IMR-90 (cell line): ENCODE results near the gene ASXL2. TPM values are rescaled to one million over a fixed set of nuclear protein-coding genes. Genes with fewer than 3 reads are reported as not detected.
A peak's percentile ranks its signal among the peaks of the same experiment; 100 is the strongest.

Experiments used
- ATAC-seq: fragments of 200-7000 bp; cut with Tn5 transposase; 2 replicates; pipeline ENCODE4 v1.9.1; 2020; ENCODE audit warnings: low read depth, mild to moderate bottlenecking, moderate library complexity
- BruUV-seq: library from RNA; stranded (reverse); fragments of 400-500 nt; replicated peaks from 2 replicates; lab custom pipeline; 2021; lab: Mats Ljungman, UMichigan
- CTCF ChIA-PET: fragments of 300-600 bp; formaldehyde crosslinking; extraction: SDS; loops from one replicate; lab custom pipeline; 2021; ENCODE audit warnings: antibody characterized with exemption; lab: Yijun Ruan, JAX
- POLR2A ChIA-PET: fragments of 300-600 bp; sonication (Branson Sonifier 250); formaldehyde crosslinking; loops from one replicate; lab custom pipeline; 2022; ENCODE audit warnings: antibody characterized with exemption; ENCODE audit not compliant: unreplicated experiment; lab: Charles Lee
- DNase-seq: peaks from one replicate; pipeline ENCODE4 v3.0.0; 2013
- H2AFZ ChIP-seq: replicated peaks from 2 replicates; pipeline ENCODE3; 2013; ENCODE audit warnings: low read length, mild to moderate bottlenecking; ENCODE audit not compliant: poor library complexity
- H2AK5ac ChIP-seq: 2 replicates; pipeline ENCODE4 v1.6.1; 2013; ENCODE audit warnings: low read depth, low read length, inconsistent platforms
- H2AK9ac ChIP-seq: replicated peaks from 2 replicates; pipeline ENCODE3; 2013; ENCODE audit warnings: mild to moderate bottlenecking, low read depth, low read length, moderate library complexity; ENCODE audit not compliant: poor library complexity
- H2BK120ac ChIP-seq: 2 replicates; pipeline ENCODE4 v1.6.1; 2013; ENCODE audit warnings: low read depth, low read length, inconsistent platforms
- H2BK15ac ChIP-seq: 3 replicates; pipeline ENCODE4 v1.6.1; 2013; ENCODE audit warnings: low read depth, low read length, inconsistent platforms
- H2BK20ac ChIP-seq: 2 replicates; pipeline ENCODE4 v1.6.1; 2013; ENCODE audit warnings: low read depth, mild to moderate bottlenecking, inconsistent platforms, low read length, moderate library complexity
- H2BK5ac ChIP-seq: 2 replicates; pipeline ENCODE4 v1.6.1; 2013; ENCODE audit warnings: mild to moderate bottlenecking, low read depth, low read length, inconsistent platforms; ENCODE audit not compliant: poor library complexity, severe bottlenecking
- H3K14ac ChIP-seq: replicated peaks from 2 replicates; pipeline ENCODE4 v1.6.1; 2013; ENCODE audit warnings: low read depth, low read length, inconsistent platforms
- H3K18ac ChIP-seq: 2 replicates; pipeline ENCODE4 v1.6.1; 2013; ENCODE audit warnings: low read depth, low read length, control low read depth
- H3K23ac ChIP-seq: 2 replicates; pipeline ENCODE4 v1.6.1; 2013; ENCODE audit warnings: low read depth, low read length, inconsistent platforms
- H3K27ac ChIP-seq: 2 replicates; pipeline ENCODE4 v1.5.1; 2013; ENCODE audit warnings: mild to moderate bottlenecking, control low read depth, low read length; ENCODE audit not compliant: insufficient read depth
- H3K27me3 ChIP-seq: 2 replicates; pipeline ENCODE4 v1.6.1; 2013; ENCODE audit warnings: low read length; ENCODE audit not compliant: control insufficient read depth, insufficient read depth
- H3K36me3 ChIP-seq: 2 replicates; pipeline ENCODE4 v1.6.1; 2013; ENCODE audit warnings: low read length, mixed read lengths; ENCODE audit not compliant: control insufficient read depth, insufficient read depth
- H3K4ac ChIP-seq: 2 replicates; pipeline ENCODE4 v1.6.1; 2013; ENCODE audit warnings: low read depth, low read length, inconsistent platforms
- H3K4me1 ChIP-seq: 2 replicates; pipeline ENCODE4 v1.6.1; 2013; ENCODE audit warnings: low read length, mixed read lengths; ENCODE audit not compliant: control insufficient read depth, insufficient read depth
- H3K4me2 ChIP-seq: 2 replicates; pipeline ENCODE4 v1.6.1; 2013; ENCODE audit warnings: low read depth, mild to moderate bottlenecking, control low read depth, low read length, moderate library complexity
- H3K4me3 ChIP-seq: 2 replicates; pipeline ENCODE4 v1.5.1; 2013; ENCODE audit warnings: low read depth, mild to moderate bottlenecking, control low read depth, low read length, moderate library complexity; ENCODE audit not compliant: insufficient read depth
- H3K56ac ChIP-seq: 2 replicates; pipeline ENCODE4 v1.6.1; 2013; ENCODE audit warnings: low read length, inconsistent platforms; ENCODE audit not compliant: insufficient read depth; ENCODE audit errors: extremely low read depth
- H3K79me1 ChIP-seq, 2 experiments: 2 replicates each; pipeline ENCODE4 v1.6.1; 2013; ENCODE audit warnings: low read length in 2 of 2, inconsistent platforms in 1 of 2, low read depth in 1 of 2
- H3K9ac ChIP-seq: 2 replicates; pipeline ENCODE4 v1.6.1; 2013; ENCODE audit warnings: low read depth, low read length, control low read depth
- H3K9me1 ChIP-seq: 2 replicates; pipeline ENCODE4 v1.6.1; 2013; ENCODE audit warnings: low read length, inconsistent platforms; ENCODE audit not compliant: insufficient read depth
- H3K9me3 ChIP-seq: 2 replicates; pipeline ENCODE4 v1.6.1; 2013; ENCODE audit warnings: low read length; ENCODE audit not compliant: control insufficient read depth, insufficient read depth
- H4K20me1 ChIP-seq: 2 replicates; pipeline ENCODE4 v1.6.1; 2013; ENCODE audit warnings: low read length, inconsistent platforms; ENCODE audit not compliant: insufficient read depth
- H4K5ac ChIP-seq: 2 replicates; pipeline ENCODE4 v1.6.1; 2013; ENCODE audit warnings: mild to moderate bottlenecking, low read depth, low read length, control low read depth
- H4K8ac ChIP-seq, 2 experiments: 2 replicates each; pipeline ENCODE4 v1.6.1; 2013; ENCODE audit warnings: low read depth in 2 of 2, low read length in 2 of 2, control low read depth in 1 of 2, inconsistent platforms in 1 of 2
- H4K91ac ChIP-seq: 2 replicates; pipeline ENCODE4 v1.6.1; 2013; ENCODE audit warnings: low read depth, low read length, inconsistent platforms; ENCODE audit not compliant: insufficient read depth
- BHLHE40 ChIP-seq: fragments of 150-350 bp; IDR thresholded peaks from 2 replicates; pipeline ENCODE4 v1.6.1; 2016; ENCODE audit warnings: mild to moderate bottlenecking, low read depth, low read length
- CEBPB ChIP-seq: IDR thresholded peaks from 2 replicates; pipeline ENCODE4 v1.6.1; 2012; ENCODE audit warnings: low read depth, low read length, improper control_type of control experiment
- CHD1 ChIP-seq: IDR thresholded peaks from 2 replicates; pipeline ENCODE4 v1.6.1; 2012; ENCODE audit warnings: low read depth, low read length, improper control_type of control experiment
- FOS ChIP-seq: fragments of 150-350 bp; IDR thresholded peaks from 2 replicates; pipeline ENCODE4 v1.6.1; 2016; ENCODE audit warnings: low read depth, low read length
- MAZ ChIP-seq: IDR thresholded peaks from 2 replicates; pipeline ENCODE4 v1.6.1; 2012; ENCODE audit warnings: low read depth, mild to moderate bottlenecking, low read length, improper control_type of control experiment, moderate library complexity, borderline replicate concordance
- MXI1 ChIP-seq: IDR thresholded peaks from 2 replicates; pipeline ENCODE4 v1.6.1; 2012; ENCODE audit warnings: low read depth, mild to moderate bottlenecking, low read length, moderate library complexity, borderline replicate concordance
- NFE2L2 ChIP-seq: fragments of 150-350 bp; IDR thresholded peaks from 2 replicates; pipeline ENCODE4 v1.6.1; 2016; ENCODE audit warnings: low read depth, mild to moderate bottlenecking, low read length
- POLR2A ChIP-seq: IDR thresholded peaks from 2 replicates; pipeline ENCODE4 v1.6.1; 2012; ENCODE audit warnings: mild to moderate bottlenecking, low read depth, low read length
- RAD21 ChIP-seq: IDR thresholded peaks from 2 replicates; pipeline ENCODE4 v1.6.1; 2012; ENCODE audit warnings: low read length, improper control_type of control experiment
- RCOR1 ChIP-seq: IDR thresholded peaks from 2 replicates; pipeline ENCODE4 v1.6.1; 2012; ENCODE audit warnings: mild to moderate bottlenecking, low read length, improper control_type of control experiment; ENCODE audit not compliant: insufficient replicate concordance
- RFX5 ChIP-seq: IDR thresholded peaks from 2 replicates; pipeline ENCODE4 v1.8.0; 2012; ENCODE audit warnings: low read depth, mild to moderate bottlenecking, low read length, moderate library complexity
- SMC3 ChIP-seq: fragments of 150-350 bp; IDR thresholded peaks from 2 replicates; pipeline ENCODE4 v1.6.1; 2016; ENCODE audit warnings: low read depth, mild to moderate bottlenecking, antibody characterized with exemption, low read length, moderate library complexity
- WGBS, 2 experiments: methylation state at CpG; one replicate each; pipeline versions ENCODE4 v1.1.5 to v1.1.7; 2013; ENCODE audit warnings: missing lambda C conversion rate in 2 of 2; ENCODE audit not compliant: insufficient read length in 1 of 2; ENCODE audit errors: extremely low coverage in 2 of 2; 5-methylcytosine and 5-hydroxymethylcytosine counted together
- dilution Hi-C: fragments of 300-500 bp; cut with HindIII; formaldehyde crosslinking; loops from one replicate; pipeline ENCODE4 v1.14.3; 2018; ENCODE audit warnings: low sequenced_read_pairs; ENCODE audit not compliant: unreplicated experiment
- in situ Hi-C: fragments of 300-500 bp; cut with MboI; formaldehyde crosslinking; loops from 3 replicates; pipeline ENCODE4 v1.14.3; 2019; ENCODE audit warnings: low sequenced_read_pairs, inconsistent platforms, mixed read lengths
- intact Hi-C: fragments of 100-400 bp; cut with micrococcal nuclease; formaldehyde crosslinking; loops from 2 replicates; pipeline ENCODE4 v1.10.0; 2022
- polyA plus RNA-seq, 3 experiments: library from polyadenylated mRNA; depleted of rRNA; stranded (reverse); fragments of >200 nt; gene quantifications; 2 replicates each; pipeline ENCODE4 v1.2.3, GENCODE V29; 2012; ENCODE audit warnings: low replicate concordance in 1 of 3
- total RNA-seq: library from RNA; depleted of rRNA; stranded (reverse); fragments of >200 nt; gene quantifications from 2 replicates; pipeline ENCODE4 v1.2.3, GENCODE V29; 2012
- TF ChIP-seq, protein P1 (sequence below): conservative IDR thresholded peaks from 2 replicates; pipeline ENCODE4 v1.5.1; 2012; ENCODE audit warnings: mild to moderate bottlenecking, low read depth, low read length, improper control_type of control experiment
- TF ChIP-seq, protein P2 (sequence below): fragments of 150-350 bp; IDR thresholded peaks from 2 replicates; pipeline ENCODE4 v1.6.1; 2017; ENCODE audit warnings: mild to moderate bottlenecking, antibody characterized with exemption, low read length, low read depth
- TF ChIP-seq, protein P3 (sequence below): fragments of 150-350 bp; IDR thresholded peaks from 2 replicates; pipeline ENCODE4 v1.6.1; 2016; ENCODE audit warnings: low read depth, mild to moderate bottlenecking, low read length, moderate library complexity, borderline replicate concordance

Gene ASXL2
- total and polyA plus RNA-seq, 2 of the 4 experiments (the other 2 are of a cell fraction), result 5.3 to 8.1 TPM

DNA sequence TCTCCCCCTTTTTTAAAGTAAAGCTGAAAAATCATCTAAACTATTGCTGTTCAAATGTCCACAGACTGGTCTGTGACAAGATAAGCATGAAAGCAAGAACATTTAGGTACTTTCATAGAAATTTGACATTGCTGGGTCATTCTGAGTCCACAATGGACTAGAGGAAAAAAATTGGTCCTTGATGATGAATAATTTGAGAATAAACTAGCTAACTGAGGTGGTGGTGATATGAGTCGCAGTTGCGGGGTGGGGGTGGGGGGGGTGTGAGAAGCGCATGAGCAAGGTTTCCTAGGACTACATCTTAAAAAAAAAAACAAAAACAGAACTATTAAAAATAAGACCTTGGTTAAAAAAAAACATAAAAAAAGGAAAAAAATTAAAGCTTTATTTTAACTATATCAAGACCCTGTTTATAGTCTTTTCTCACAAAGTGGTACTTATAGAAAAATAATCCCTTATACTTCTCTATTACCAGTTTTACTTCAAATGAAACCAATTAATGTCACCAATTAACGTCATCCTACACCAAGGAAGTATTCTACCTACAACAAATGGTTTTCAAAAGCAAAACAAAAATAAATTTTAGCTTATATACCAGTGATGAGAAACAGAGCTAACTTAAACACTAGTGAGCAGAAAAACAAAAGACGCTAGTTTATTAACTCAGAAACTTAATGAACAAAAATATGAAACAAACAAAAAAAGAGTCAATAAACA lies 88.1 kb downstream of the ASXL2 start:
- Histone ChIP-seq H2AFZ (no peak overlapping the region), H2BK15ac (no peak overlapping the region), H4K5ac (no peak overlapping the region), H3K79me1 (peaks cover 1 to 11% of the 10 kb centered on the region in 2 experiments; a peak in 2 of 4 replicates), H3K9me3 (no peaks in the 10 kb centered on the region), H3K27ac (no peak overlapping the region), H3K9me1 (0 out of 2 replicates have a peak, but pooled peaks cover 3% of the 10 kb centered on the region), H2AK9ac (no peak overlapping the region), H2BK20ac (no peak overlapping the region), H4K91ac (no peak overlapping the region), H3K4me2 (no peak overlapping the region), H2BK5ac (no peak overlapping the region), H2AK5ac (no peak overlapping the region), H4K8ac (no peak overlapping the region), H3K56ac (no peak overlapping the region), H2BK120ac (no peak overlapping the region), H3K36me3 (peaks cover 6% of the 10 kb centered on the region; the same call in 1 of the 2 replicates), H3K18ac (no peak overlapping the region), H3K9ac (no peak overlapping the region), H3K4me1 (peaks cover 1% of the 10 kb centered on the region; the same call in 1 of the 2 replicates), H4K20me1 (no peaks in the 10 kb centered on the region), H3K4me3 (no peak overlapping the region), H3K27me3 (no peaks in the 10 kb centered on the region), H3K4ac (no peak overlapping the region), H3K23ac (no peak overlapping the region), H3K14ac (no peak overlapping the region)
- in situ Hi-C loops, result no loop called here
- DNase-seq (peak; percentile 15), ATAC-seq (no peak)
- intact Hi-C loops, result no loop called here
- dilution Hi-C loops, result no loop called here
- POLR2A ChIA-PET, result no interaction called here
- CTCF ChIA-PET, result interaction anchor here (0.7 kb wide), 1 partner anchor 29 kb away, joined by 3 read pairs; no protein-coding TSS in a partner anchor
- BruUV-seq, result no TSS peak
- no CpG with 5 or more reads among the region's 5 CpGs for whole genome bisulfite sequencing, 2 experiments
- TF ChIP-seq, protein P1, sequence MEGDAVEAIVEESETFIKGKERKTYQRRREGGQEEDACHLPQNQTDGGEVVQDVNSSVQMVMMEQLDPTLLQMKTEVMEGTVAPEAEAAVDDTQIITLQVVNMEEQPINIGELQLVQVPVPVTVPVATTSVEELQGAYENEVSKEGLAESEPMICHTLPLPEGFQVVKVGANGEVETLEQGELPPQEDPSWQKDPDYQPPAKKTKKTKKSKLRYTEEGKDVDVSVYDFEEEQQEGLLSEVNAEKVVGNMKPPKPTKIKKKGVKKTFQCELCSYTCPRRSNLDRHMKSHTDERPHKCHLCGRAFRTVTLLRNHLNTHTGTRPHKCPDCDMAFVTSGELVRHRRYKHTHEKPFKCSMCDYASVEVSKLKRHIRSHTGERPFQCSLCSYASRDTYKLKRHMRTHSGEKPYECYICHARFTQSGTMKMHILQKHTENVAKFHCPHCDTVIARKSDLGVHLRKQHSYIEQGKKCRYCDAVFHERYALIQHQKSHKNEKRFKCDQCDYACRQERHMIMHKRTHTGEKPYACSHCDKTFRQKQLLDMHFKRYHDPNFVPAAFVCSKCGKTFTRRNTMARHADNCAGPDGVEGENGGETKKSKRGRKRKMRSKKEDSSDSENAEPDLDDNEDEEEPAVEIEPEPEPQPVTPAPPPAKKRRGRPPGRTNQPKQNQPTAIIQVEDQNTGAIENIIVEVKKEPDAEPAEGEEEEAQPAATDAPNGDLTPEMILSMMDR, result no peak
- TF ChIP-seq CEBPB (no peak), SMC3 (no peak), CHD1 (no peak), BHLHE40 (no peak), POLR2A (no peak), RCOR1 (no peak), RFX5 (no peak), RAD21 (no peak), FOS (no peak), MAZ (no peak), MXI1 (no peak), NFE2L2 (no peak)
- TF ChIP-seq, protein P2, sequence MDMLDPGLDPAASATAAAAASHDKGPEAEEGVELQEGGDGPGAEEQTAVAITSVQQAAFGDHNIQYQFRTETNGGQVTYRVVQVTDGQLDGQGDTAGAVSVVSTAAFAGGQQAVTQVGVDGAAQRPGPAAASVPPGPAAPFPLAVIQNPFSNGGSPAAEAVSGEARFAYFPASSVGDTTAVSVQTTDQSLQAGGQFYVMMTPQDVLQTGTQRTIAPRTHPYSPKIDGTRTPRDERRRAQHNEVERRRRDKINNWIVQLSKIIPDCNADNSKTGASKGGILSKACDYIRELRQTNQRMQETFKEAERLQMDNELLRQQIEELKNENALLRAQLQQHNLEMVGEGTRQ, result no peak
- TF ChIP-seq, protein P3, sequence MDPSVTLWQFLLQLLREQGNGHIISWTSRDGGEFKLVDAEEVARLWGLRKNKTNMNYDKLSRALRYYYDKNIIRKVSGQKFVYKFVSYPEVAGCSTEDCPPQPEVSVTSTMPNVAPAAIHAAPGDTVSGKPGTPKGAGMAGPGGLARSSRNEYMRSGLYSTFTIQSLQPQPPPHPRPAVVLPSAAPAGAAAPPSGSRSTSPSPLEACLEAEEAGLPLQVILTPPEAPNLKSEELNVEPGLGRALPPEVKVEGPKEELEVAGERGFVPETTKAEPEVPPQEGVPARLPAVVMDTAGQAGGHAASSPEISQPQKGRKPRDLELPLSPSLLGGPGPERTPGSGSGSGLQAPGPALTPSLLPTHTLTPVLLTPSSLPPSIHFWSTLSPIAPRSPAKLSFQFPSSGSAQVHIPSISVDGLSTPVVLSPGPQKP, result no peak
